ENCODE data around the gene ADAM22. TPM values are rescaled to one million over a fixed set of nuclear protein-coding genes. Genes with fewer than 3 reads are reported as not detected.

The ADAM22 gene
- total and polyA plus RNA-seq, 2 of the 4 experiments (the other 2 are of a cell fraction), result 0.03 to 0.18 TPM

DNA sequence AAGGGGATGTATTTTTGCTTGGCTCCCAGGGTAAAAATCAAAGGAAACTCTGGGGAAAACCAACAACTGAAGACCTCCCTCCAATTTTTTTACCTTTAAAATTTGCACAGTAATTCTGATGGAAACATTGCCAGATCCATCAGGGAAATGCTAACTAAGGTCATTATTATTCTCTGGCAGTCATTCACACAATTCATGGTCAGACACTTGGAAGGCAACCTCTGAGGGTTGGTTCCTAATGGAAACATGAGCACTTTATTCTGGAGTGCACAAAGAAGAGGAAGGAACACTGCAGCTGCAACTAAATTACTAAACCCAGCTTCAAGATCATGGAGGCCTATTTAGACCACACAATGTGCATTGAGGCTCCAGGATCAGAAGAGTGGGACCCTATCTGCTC lies 251.6 kb downstream of the ADAM22 start:
- ATAC-seq (ENCODE audit: low read depth), result no peak
- no peak for TF ChIP-seq NFE2L2 (IDR thresholded peaks at IDR 0.05; ENCODE audit: low read depth, low read length)
- TF ChIP-seq, protein P1, sequence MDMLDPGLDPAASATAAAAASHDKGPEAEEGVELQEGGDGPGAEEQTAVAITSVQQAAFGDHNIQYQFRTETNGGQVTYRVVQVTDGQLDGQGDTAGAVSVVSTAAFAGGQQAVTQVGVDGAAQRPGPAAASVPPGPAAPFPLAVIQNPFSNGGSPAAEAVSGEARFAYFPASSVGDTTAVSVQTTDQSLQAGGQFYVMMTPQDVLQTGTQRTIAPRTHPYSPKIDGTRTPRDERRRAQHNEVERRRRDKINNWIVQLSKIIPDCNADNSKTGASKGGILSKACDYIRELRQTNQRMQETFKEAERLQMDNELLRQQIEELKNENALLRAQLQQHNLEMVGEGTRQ (IDR thresholded peaks at IDR 0.05; ENCODE audit: low read depth, low read length), result no peak
- TF ChIP-seq MXI1 (IDR thresholded peaks at IDR 0.05; ENCODE audit: borderline replicate concordance, low read depth, low read length), result no peak
- TF ChIP-seq MAFK (IDR thresholded peaks at IDR 0.05; ENCODE audit: low read depth, low read length), result no peak
- TF ChIP-seq FOS (IDR thresholded peaks at IDR 0.05; ENCODE audit: low read depth, low read length), result no peak
- TF ChIP-seq, protein P2, sequence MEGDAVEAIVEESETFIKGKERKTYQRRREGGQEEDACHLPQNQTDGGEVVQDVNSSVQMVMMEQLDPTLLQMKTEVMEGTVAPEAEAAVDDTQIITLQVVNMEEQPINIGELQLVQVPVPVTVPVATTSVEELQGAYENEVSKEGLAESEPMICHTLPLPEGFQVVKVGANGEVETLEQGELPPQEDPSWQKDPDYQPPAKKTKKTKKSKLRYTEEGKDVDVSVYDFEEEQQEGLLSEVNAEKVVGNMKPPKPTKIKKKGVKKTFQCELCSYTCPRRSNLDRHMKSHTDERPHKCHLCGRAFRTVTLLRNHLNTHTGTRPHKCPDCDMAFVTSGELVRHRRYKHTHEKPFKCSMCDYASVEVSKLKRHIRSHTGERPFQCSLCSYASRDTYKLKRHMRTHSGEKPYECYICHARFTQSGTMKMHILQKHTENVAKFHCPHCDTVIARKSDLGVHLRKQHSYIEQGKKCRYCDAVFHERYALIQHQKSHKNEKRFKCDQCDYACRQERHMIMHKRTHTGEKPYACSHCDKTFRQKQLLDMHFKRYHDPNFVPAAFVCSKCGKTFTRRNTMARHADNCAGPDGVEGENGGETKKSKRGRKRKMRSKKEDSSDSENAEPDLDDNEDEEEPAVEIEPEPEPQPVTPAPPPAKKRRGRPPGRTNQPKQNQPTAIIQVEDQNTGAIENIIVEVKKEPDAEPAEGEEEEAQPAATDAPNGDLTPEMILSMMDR (conservative IDR thresholded peaks at IDR 0.05; ENCODE audit: low read depth, low read length), result no peak
- TF ChIP-seq SMC3 (IDR thresholded peaks at IDR 0.05; ENCODE audit: low read depth, low read length), result no peak
- no peak for TF ChIP-seq POLR2A (IDR thresholded peaks at IDR 0.05; ENCODE audit: low read depth, low read length)
- TF ChIP-seq CEBPB (IDR thresholded peaks at IDR 0.05; ENCODE audit: low read depth, low read length), result no peak
- no peak for TF ChIP-seq RAD21 (IDR thresholded peaks at IDR 0.05; ENCODE audit: low read length)
- no peak for TF ChIP-seq MAZ (IDR thresholded peaks at IDR 0.05; ENCODE audit: borderline replicate concordance, low read depth, low read length)
- no peak for TF ChIP-seq RFX5 (IDR thresholded peaks at IDR 0.05; ENCODE audit: low read depth, low read length)
- no peak for TF ChIP-seq BHLHE40 (IDR thresholded peaks at IDR 0.05; ENCODE audit: low read depth, low read length)
- TF ChIP-seq, protein P3, sequence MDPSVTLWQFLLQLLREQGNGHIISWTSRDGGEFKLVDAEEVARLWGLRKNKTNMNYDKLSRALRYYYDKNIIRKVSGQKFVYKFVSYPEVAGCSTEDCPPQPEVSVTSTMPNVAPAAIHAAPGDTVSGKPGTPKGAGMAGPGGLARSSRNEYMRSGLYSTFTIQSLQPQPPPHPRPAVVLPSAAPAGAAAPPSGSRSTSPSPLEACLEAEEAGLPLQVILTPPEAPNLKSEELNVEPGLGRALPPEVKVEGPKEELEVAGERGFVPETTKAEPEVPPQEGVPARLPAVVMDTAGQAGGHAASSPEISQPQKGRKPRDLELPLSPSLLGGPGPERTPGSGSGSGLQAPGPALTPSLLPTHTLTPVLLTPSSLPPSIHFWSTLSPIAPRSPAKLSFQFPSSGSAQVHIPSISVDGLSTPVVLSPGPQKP (IDR thresholded peaks at IDR 0.05; ENCODE audit: borderline replicate concordance, low read depth, low read length), result no peak
- TF ChIP-seq RCOR1 (IDR thresholded peaks at IDR 0.05; ENCODE audit: insufficient replicate concordance, low read length), result no peak
- TF ChIP-seq CHD1 (IDR thresholded peaks at IDR 0.05; ENCODE audit: low read depth, low read length), result no peak
- Histone ChIP-seq H2AK5ac (ENCODE audit: low read depth, low read length) (no peak overlapping the region), H3K4me2 (ENCODE audit: low read depth, low read length) (no peak overlapping the region), H2AFZ (replicated peaks; ENCODE audit: low read length, poor library complexity) (no peak overlapping the region), H3K27ac (ENCODE audit: insufficient read depth, low read length) (no peak overlapping the region), H3K79me1 (ENCODE audit: low read depth in 1 of 2, low read length in 2 of 2) (no peaks in the 10 kb centered on the region), H3K9me3 (ENCODE audit: control insufficient read depth, insufficient read depth, low read length) (no peaks in the 10 kb centered on the region), H2BK15ac (ENCODE audit: low read depth, low read length) (no peak overlapping the region), H4K5ac (ENCODE audit: low read depth, low read length) (no peak overlapping the region), H3K18ac (ENCODE audit: low read depth, low read length) (no peak overlapping the region), H4K20me1 (ENCODE audit: insufficient read depth, low read length) (no peaks in the 10 kb centered on the region), H3K4ac (ENCODE audit: low read depth, low read length) (no peak overlapping the region), H3K23ac (ENCODE audit: low read depth, low read length) (no peak overlapping the region), H4K91ac (ENCODE audit: insufficient read depth, low read depth, low read length) (no peak overlapping the region), H2BK120ac (ENCODE audit: low read depth, low read length) (no peak overlapping the region), H3K14ac (replicated peaks; ENCODE audit: low read depth, low read length) (no peak overlapping the region), H3K9ac (ENCODE audit: low read depth, low read length) (no peak overlapping the region), H3K27me3 (ENCODE audit: control insufficient read depth, insufficient read depth, low read length) (no peaks in the 10 kb centered on the region), H2BK5ac (ENCODE audit: low read depth, low read length, poor library complexity, severe bottlenecking) (no peak overlapping the region), H3K4me3 (ENCODE audit: insufficient read depth, low read depth, low read length) (no peak overlapping the region), H3K36me3 (ENCODE audit: control insufficient read depth, insufficient read depth, low read length) (no peaks in the 10 kb centered on the region), H2AK9ac (replicated peaks; ENCODE audit: low read depth, low read length, poor library complexity) (no peak overlapping the region), H3K56ac (ENCODE audit: extremely low read depth, insufficient read depth, low read length) (no peak overlapping the region), H3K4me1 (ENCODE audit: control insufficient read depth, insufficient read depth, low read length) (no peaks in the 10 kb centered on the region), H3K9me1 (ENCODE audit: insufficient read depth, low read length) (no peaks in the 10 kb centered on the region), H2BK20ac (ENCODE audit: low read depth, low read length) (no peak overlapping the region), H4K8ac (ENCODE audit: low read depth in 2 of 2, low read length in 2 of 2) (no peak overlapping the region)
- no TSS peak for BruUV-seq (replicated peaks)
- no peak for DNase-seq
- POLR2A ChIA-PET (ENCODE audit: unreplicated experiment), result no interaction called here
- dilution Hi-C loops (cut with HindIII; ENCODE audit: low sequenced_read_pairs, unreplicated experiment) (no loop called here), intact Hi-C loops (cut with micrococcal nuclease) (no loop called here), in situ Hi-C loops (cut with MboI; ENCODE audit: low sequenced_read_pairs) (no loop called here)
- CTCF ChIA-PET, result no interaction called here

All from IMR-90 (cell line).